HEK293T (cell line): ENCODE results near the gene EEF2KMT.

ENCODE experiments used
- ARNT ChIP-seq: fragments of 450-650 bp; IDR thresholded peaks from 2 replicates; pipeline ENCODE4 v1.6.1; 2017; ENCODE audit warnings: mild to moderate bottlenecking
- BHLHE40 ChIP-seq: fragments of 450-650 bp; IDR thresholded peaks from 2 replicates; pipeline ENCODE4 v1.6.1; 2016; ENCODE audit warnings: mild to moderate bottlenecking, moderate library complexity, borderline replicate concordance
- ELF4 ChIP-seq: fragments of 450-650 bp; IDR thresholded peaks from 2 replicates; pipeline ENCODE4 v1.6.1; 2017; ENCODE audit warnings: antibody characterized with exemption
- FOXA1 ChIP-seq: fragments of 450-650 bp; IDR thresholded peaks from 2 replicates; pipeline ENCODE4 v1.6.1; 2016; ENCODE audit warnings: mild to moderate bottlenecking
- FOXM1 ChIP-seq: fragments of 450-650 bp; IDR thresholded peaks from 2 replicates; pipeline ENCODE4 v1.6.1; 2017; ENCODE audit warnings: mild to moderate bottlenecking, borderline replicate concordance
- HDGF ChIP-seq: fragments of 450-650 bp; IDR thresholded peaks from 2 replicates; pipeline ENCODE4 v1.6.1; 2017; ENCODE audit warnings: antibody characterized with exemption, borderline replicate concordance
- SP1 ChIP-seq: fragments of 450-650 bp; IDR thresholded peaks from 2 replicates; pipeline ENCODE4 v1.6.1; 2017
- SUZ12 ChIP-seq: fragments of 450-650 bp; IDR thresholded peaks from 2 replicates; pipeline ENCODE4 v1.6.1; 2016; ENCODE audit warnings: mild to moderate bottlenecking
- TF ChIP-seq, protein P1 (sequence below): fragments of 450-650 bp; IDR thresholded peaks from 2 replicates; pipeline ENCODE4 v1.6.1; 2016

DNA sequence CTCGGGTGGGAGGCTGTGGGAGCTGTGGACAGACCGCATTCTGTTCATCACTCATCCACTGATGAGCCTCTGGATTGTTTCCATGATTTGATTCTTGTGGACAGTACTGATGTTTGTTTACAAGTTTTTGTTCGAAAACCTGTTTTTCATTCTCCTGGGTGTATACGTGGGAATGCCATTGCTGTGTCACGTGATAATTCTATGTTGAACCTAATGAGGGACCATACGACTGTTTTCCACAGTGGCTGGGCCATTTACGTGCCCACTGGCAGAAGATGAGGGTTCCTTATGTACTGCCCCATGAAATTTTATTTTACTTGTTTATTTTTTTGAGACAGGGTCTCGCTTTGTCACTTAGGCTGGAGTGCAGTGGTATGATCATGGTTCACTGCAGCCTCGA lies 28.5 kb downstream of the EEF2KMT start:
- TF ChIP-seq, protein P1, sequence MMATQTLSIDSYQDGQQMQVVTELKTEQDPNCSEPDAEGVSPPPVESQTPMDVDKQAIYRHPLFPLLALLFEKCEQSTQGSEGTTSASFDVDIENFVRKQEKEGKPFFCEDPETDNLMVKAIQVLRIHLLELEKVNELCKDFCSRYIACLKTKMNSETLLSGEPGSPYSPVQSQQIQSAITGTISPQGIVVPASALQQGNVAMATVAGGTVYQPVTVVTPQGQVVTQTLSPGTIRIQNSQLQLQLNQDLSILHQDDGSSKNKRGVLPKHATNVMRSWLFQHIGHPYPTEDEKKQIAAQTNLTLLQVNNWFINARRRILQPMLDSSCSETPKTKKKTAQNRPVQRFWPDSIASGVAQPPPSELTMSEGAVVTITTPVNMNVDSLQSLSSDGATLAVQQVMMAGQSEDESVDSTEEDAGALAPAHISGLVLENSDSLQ: no peak
- TF ChIP-seq SUZ12 (no peak), ELF4 (no peak), BHLHE40 (no peak), SP1 (no peak), ARNT (no peak), HDGF (no peak), FOXM1 (no peak), FOXA1 (no peak)
